Astrocyte (in vitro differentiated cells and primary cell): Measurements from ENCODE around the gene EFCC1.

Source experiments
- EZH2 ChIP-seq: IDR thresholded peaks from 2 replicates; pipeline ENCODE4 v1.6.1; 2012; ENCODE audit warnings: mild to moderate bottlenecking, low read length, inconsistent platforms; ENCODE audit not compliant: insufficient read depth
- TF ChIP-seq, protein P1 (sequence below): IDR thresholded peaks from 2 replicates; pipeline ENCODE4 v1.5.1; 2011; ENCODE audit warnings: low read depth, mild to moderate bottlenecking, inconsistent platforms, low read length, moderate library complexity; ENCODE audit not compliant: insufficient read depth

DNA sequence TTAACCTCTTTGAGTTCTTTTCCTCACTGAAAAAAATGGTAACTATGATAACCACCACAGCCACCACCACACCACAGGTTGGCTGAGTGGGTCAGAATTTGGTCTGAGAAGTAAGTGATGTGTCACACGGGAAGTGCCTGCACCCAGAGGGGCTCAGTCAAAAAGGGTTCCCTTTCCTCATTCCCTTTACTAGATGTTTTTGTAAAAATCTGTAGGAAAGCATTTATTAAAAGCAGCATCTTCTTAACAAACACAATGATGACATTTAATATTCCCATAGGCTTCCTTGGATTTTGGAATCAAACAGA lies 30.4 kb upstream of the EFCC1 start:
- no peak for TF ChIP-seq EZH2
- TF ChIP-seq, protein P1, sequence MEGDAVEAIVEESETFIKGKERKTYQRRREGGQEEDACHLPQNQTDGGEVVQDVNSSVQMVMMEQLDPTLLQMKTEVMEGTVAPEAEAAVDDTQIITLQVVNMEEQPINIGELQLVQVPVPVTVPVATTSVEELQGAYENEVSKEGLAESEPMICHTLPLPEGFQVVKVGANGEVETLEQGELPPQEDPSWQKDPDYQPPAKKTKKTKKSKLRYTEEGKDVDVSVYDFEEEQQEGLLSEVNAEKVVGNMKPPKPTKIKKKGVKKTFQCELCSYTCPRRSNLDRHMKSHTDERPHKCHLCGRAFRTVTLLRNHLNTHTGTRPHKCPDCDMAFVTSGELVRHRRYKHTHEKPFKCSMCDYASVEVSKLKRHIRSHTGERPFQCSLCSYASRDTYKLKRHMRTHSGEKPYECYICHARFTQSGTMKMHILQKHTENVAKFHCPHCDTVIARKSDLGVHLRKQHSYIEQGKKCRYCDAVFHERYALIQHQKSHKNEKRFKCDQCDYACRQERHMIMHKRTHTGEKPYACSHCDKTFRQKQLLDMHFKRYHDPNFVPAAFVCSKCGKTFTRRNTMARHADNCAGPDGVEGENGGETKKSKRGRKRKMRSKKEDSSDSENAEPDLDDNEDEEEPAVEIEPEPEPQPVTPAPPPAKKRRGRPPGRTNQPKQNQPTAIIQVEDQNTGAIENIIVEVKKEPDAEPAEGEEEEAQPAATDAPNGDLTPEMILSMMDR = no peak
